Stimulated activated memory B cell treated with anti-CD40 and anti-IgM and Interleukin-4, amounts not matched to agents 10 μg/mL and 1 μg/mL and 100 μg/mL, for 72 hours (primary cell): ENCODE results near the gene ZBTB40.

Experiments
- ATAC-seq: fragments of 150-1000 bp; cut with Tn5 transposase; 2 replicates; pipeline ENCODE4 v1.10.0; 2021
- H3K27ac Mint-ChIP-seq: one replicate; pipeline ENCODE4 v1.8.0; 2022; ENCODE audit warnings: mild to moderate bottlenecking, mixed read lengths
- H3K27me3 Mint-ChIP-seq: one replicate; pipeline ENCODE4 v1.8.0; 2022; ENCODE audit warnings: mixed read lengths
- H3K36me3 Mint-ChIP-seq: one replicate; pipeline ENCODE4 v1.8.0; 2022; ENCODE audit warnings: mixed read lengths
- H3K4me1 Mint-ChIP-seq: one replicate; pipeline ENCODE4 v1.8.0; 2022; ENCODE audit warnings: mixed read lengths
- H3K4me3 Mint-ChIP-seq: one replicate; pipeline ENCODE4 v1.8.0; 2022; ENCODE audit warnings: mild to moderate bottlenecking, moderate library complexity, mixed read lengths
- H3K9me3 Mint-ChIP-seq: one replicate; pipeline ENCODE4 v1.8.0; 2022; ENCODE audit warnings: mixed read lengths

The ZBTB40 gene

GRCh38 chr1:22575532-22576149 is 124.0 kb downstream of the ZBTB40 start:
- no peaks in the 10 kb centered on the region for H3K4me1 Mint-ChIP-seq
- no peak overlapping the region for H3K4me3 Mint-ChIP-seq
- ATAC-seq: no peak
- no peak overlapping the region for H3K27ac Mint-ChIP-seq
- no peaks in the 10 kb centered on the region for H3K36me3 Mint-ChIP-seq
- peaks cover 9% of the 10 kb centered on the region for H3K27me3 Mint-ChIP-seq
- peaks cover 8% of the 10 kb centered on the region for H3K9me3 Mint-ChIP-seq

- no peak overlapping the region for H3K27ac Mint-ChIP-seq
These were observed 124.5 kb downstream of the ZBTB40 start for GRCh38 chr1:22576150-22576544.

GRCh38 chr1:22576617-22577016 is 125.0 kb downstream of the ZBTB40 start:
- Mint-ChIP-seq H3K4me1 (no peaks in the 10 kb centered on the region), H3K4me3 (no peak overlapping the region)
- ATAC-seq: no peak

More at GRCh38 chr1:22576150-22576544, 124.5 kb downstream of the ZBTB40 start:
- no peaks in the 10 kb centered on the region for H3K36me3 Mint-ChIP-seq
- H3K9me3 Mint-ChIP-seq: peaks cover 8% of the 10 kb centered on the region
- H3K27me3 Mint-ChIP-seq: peaks cover 9% of the 10 kb centered on the region
- H3K4me1 Mint-ChIP-seq: no peaks in the 10 kb centered on the region
- no peak overlapping the region for H3K4me3 Mint-ChIP-seq
- no peak for ATAC-seq

GRCh38 chr1:22578732-22579361 is 127.2 kb downstream of the ZBTB40 start:
- Mint-ChIP-seq H3K4me3 (no peak overlapping the region), H3K27me3 (no peaks in the 10 kb centered on the region), H3K9me3 (peaks cover 8% of the 10 kb centered on the region), H3K27ac (no peak overlapping the region), H3K4me1 (no peaks in the 10 kb centered on the region), H3K36me3 (no peaks in the 10 kb centered on the region)
- ATAC-seq: no peak

More at GRCh38 chr1:22576617-22577016, 125.0 kb downstream of the ZBTB40 start:
- no peak overlapping the region for H3K27ac Mint-ChIP-seq
- peaks cover 8% of the 10 kb centered on the region for H3K9me3 Mint-ChIP-seq
- no peaks in the 10 kb centered on the region for H3K36me3 Mint-ChIP-seq
- H3K27me3 Mint-ChIP-seq: peaks cover 9% of the 10 kb centered on the region

- Mint-ChIP-seq H3K36me3 (no peaks in the 10 kb centered on the region), H3K27me3 (no peaks in the 10 kb centered on the region), H3K4me3 (no peak overlapping the region), H3K9me3 (peaks cover 8% of the 10 kb centered on the region), H3K27ac (no peak overlapping the region), H3K4me1 (no peaks in the 10 kb centered on the region)
- ATAC-seq: no peak
These were observed 128.0 kb downstream of the ZBTB40 start for GRCh38 chr1:22579541-22580155.
